ENCODE results near the gene VAMP5. TPM values are rescaled to one million over a fixed set of nuclear protein-coding genes. Genes with fewer than 3 reads are reported as not detected.

The VAMP5 gene
- total and polyA plus RNA-seq, 9 of the 15 experiments (the other 6 are each of a cell fraction or from before 2014, with no cell fraction given) = 0.54 to 1.9 (median 1.5) TPM; not detected in 2

- no peak for TF ChIP-seq KLF10 (CRISPR knock-in tag; IDR thresholded peaks at IDR 0.05)
- no peak for TF ChIP-seq RB1 (IDR thresholded peaks at IDR 0.05; ENCODE audit: low read depth)
- TF ChIP-seq HNRNPLL (IDR thresholded peaks at IDR 0.05; ENCODE audit: low read depth, low read length, poor library complexity, severe bottlenecking) = no peak
- TF ChIP-seq U2AF1 (optimal IDR thresholded peaks at IDR 0.05; ENCODE audit: low read depth, low read length) = no peak
- no peak for TF ChIP-seq SP1 (CRISPR knock-in tag; IDR thresholded peaks at IDR 0.05)
- no peak for TF ChIP-seq GTF2B (IDR thresholded peaks at IDR 0.05; ENCODE audit: extremely low read depth, insufficient read length)
- TF ChIP-seq NR2C2 (CRISPR knock-in tag; IDR thresholded peaks at IDR 0.05) = no peak
- TF ChIP-seq NR2C2 (tag; IDR thresholded peaks at IDR 0.05) = peak; percentile 82; the same call in 1 of the 2 replicates
- no peak for TF ChIP-seq ZNF140 (CRISPR knock-in tag; IDR thresholded peaks at IDR 0.05)
- no peak for TF ChIP-seq AFF4 (CRISPR knock-in tag; IDR thresholded peaks at IDR 0.05)
- no peak for TF ChIP-seq KLF13 (tag; IDR thresholded peaks at IDR 0.05; ENCODE audit: borderline replicate concordance, low read depth)
- no peak for TF ChIP-seq RAD51 (IDR thresholded peaks at IDR 0.05; ENCODE audit: borderline replicate concordance, low read depth)
- no peak for TF ChIP-seq ZNF121 (CRISPR knock-in tag; conservative IDR thresholded peaks at IDR 0.05)
- no peak for TF ChIP-seq ZBTB5 (IDR thresholded peaks at IDR 0.05)
- no peak for TF ChIP-seq ZNF551 (CRISPR knock-in tag; IDR thresholded peaks at IDR 0.05)
- TF ChIP-seq MTA2 (IDR thresholded peaks at IDR 0.05; ENCODE audit: low read depth) = no peak
- TF ChIP-seq ZSCAN29 (IDR thresholded peaks at IDR 0.05) = no peak
- no peak for TF ChIP-seq PYGO2 (tag; IDR thresholded peaks at IDR 0.05)
- TF ChIP-seq ZNF586 (CRISPR knock-in tag; conservative IDR thresholded peaks at IDR 0.05) = no peak
- TF ChIP-seq EHMT2 (IDR thresholded peaks at IDR 0.05) = no peak
- TF ChIP-seq RBM15 (IDR thresholded peaks at IDR 0.05; ENCODE audit: insufficient read depth, low read length) = no peak
- no peak for TF ChIP-seq FOS (IDR thresholded peaks at IDR 0.05; ENCODE audit: extremely low read depth, insufficient read length)
- TF ChIP-seq RFX1 (IDR thresholded peaks at IDR 0.05) = no peak
- TF ChIP-seq TAF7 (tag; IDR thresholded peaks at IDR 0.05) = peak; percentile 53
Observed at GRCh38 chr2:85577386-85578242, 6.6 kb upstream of the VAMP5 start, which contains the start of gene VAMP8 (continued).

Data from K562 (cell line).